Panc1 (cell line): ENCODE data around the gene RPP25. TPM values are rescaled to one million over a fixed set of nuclear protein-coding genes. Genes with fewer than 3 reads are reported as not detected.

Experiments used
- ATAC-seq: fragments of 200-7000 bp; cut with Tn5 transposase; 2 replicates; pipeline ENCODE4 v1.9.1; 2020; ENCODE audit warnings: mild to moderate bottlenecking, moderate library complexity
- BruUV-seq: library from RNA; stranded (reverse); fragments of 400-500 nt; replicated peaks from 2 replicates; lab custom pipeline; 2021; lab: Mats Ljungman, UMichigan
- CTCF ChIA-PET: fragments of 300-600 bp; sonication (Branson Sonifier 250); formaldehyde crosslinking; loops from one replicate; lab custom pipeline; 2022; ENCODE audit warnings: antibody characterized with exemption; lab: Charles Lee
- POLR2A ChIA-PET: fragments of 300-600 bp; sonication (Branson Sonifier 250); formaldehyde crosslinking; loops from one replicate; lab custom pipeline; 2022; ENCODE audit warnings: antibody characterized with exemption; lab: Charles Lee
- DNase-seq: peaks from one replicate; pipeline ENCODE4 v3.0.0-alpha.2; 2010; ENCODE audit warnings: low read depth, low spot score
- H3K27ac ChIP-seq: 2 replicates; pipeline ENCODE4 v1.5.1; 2011; ENCODE audit warnings: mild to moderate bottlenecking, low read length, inconsistent platforms
- H3K27me3 ChIP-seq: fragments of 200-500 bp; sonication (Bioruptor generic); 2 replicates; pipeline ENCODE4 v1.6.0; 2014; ENCODE audit warnings: low read length, inconsistent platforms; ENCODE audit not compliant: control insufficient read depth, insufficient read depth
- H3K36me3 ChIP-seq: fragments of 200-500 bp; sonication (Bioruptor generic); 2 replicates; pipeline ENCODE4 v1.5.1; 2014; ENCODE audit warnings: inconsistent platforms, mild to moderate bottlenecking, low read length, moderate library complexity; ENCODE audit not compliant: control insufficient read depth, insufficient read depth
- H3K4me1 ChIP-seq: 2 replicates; pipeline ENCODE4 v1.5.1; 2011; ENCODE audit warnings: inconsistent platforms, mild to moderate bottlenecking, low read length, moderate library complexity; ENCODE audit not compliant: control insufficient read depth, insufficient read depth
- H3K4me3 ChIP-seq, 2 experiments: 2 replicates each; pipeline ENCODE4 v1.5.1; 2011 to 2012; ENCODE audit warnings: low read depth in 2 of 2, low read length in 2 of 2, mild to moderate bottlenecking in 2 of 2, inconsistent platforms in 1 of 2, moderate library complexity in 1 of 2
- H3K9me3 ChIP-seq: fragments of 200-500 bp; sonication (Bioruptor generic); 2 replicates; pipeline ENCODE4 v1.5.1; 2014; ENCODE audit warnings: low read depth, mild to moderate bottlenecking, inconsistent platforms, low read length, moderate library complexity; ENCODE audit not compliant: control insufficient read depth, insufficient read depth
- POLR2AphosphoS5 ChIP-seq: IDR thresholded peaks from 2 replicates; pipeline ENCODE4 v1.6.1; 2012; ENCODE audit warnings: mild to moderate bottlenecking, low read depth, low read length, moderate library complexity
- SIN3A ChIP-seq: IDR thresholded peaks from 2 replicates; pipeline ENCODE4 v1.6.1; 2012; ENCODE audit warnings: low read depth, mild to moderate bottlenecking, low read length, moderate library complexity, borderline replicate concordance; ENCODE audit not compliant: insufficient read depth
- TCF7L2 ChIP-seq: IDR thresholded peaks from 2 replicates; pipeline ENCODE4 v1.6.1; 2011; ENCODE audit warnings: mild to moderate bottlenecking, low read depth, low read length, inconsistent platforms
- in situ Hi-C: cut with HindIII; loops from 2 replicates; pipeline ENCODE4 v1.10.0; 2016; ENCODE audit warnings: low sequenced_read_pairs, low pct_unique_long_range_greater_than_20kb
- intact Hi-C: fragments of 100-400 bp; cut with micrococcal nuclease; formaldehyde crosslinking; loops from one replicate; pipeline ENCODE4 v1.10.0; 2022; ENCODE audit not compliant: unreplicated experiment
- total RNA-seq: library from RNA; stranded (reverse); gene quantifications from one replicate; pipeline ENCODE4 v1.2.1, GENCODE V29; 2021; ENCODE audit not compliant: unreplicated experiment
- TF ChIP-seq, protein P1 (sequence below): fragments of 450-650 bp; IDR thresholded peaks from 2 replicates; pipeline ENCODE4 v1.5.1; 2017; ENCODE audit warnings: mild to moderate bottlenecking
- TF ChIP-seq, protein P2 (sequence below), 2 experiments: IDR thresholded peaks; 2 replicates each; pipeline ENCODE4 v1.6.1; 2011 to 2012; ENCODE audit warnings: low read depth in 2 of 2, control low read depth in 1 of 2, low read length in 1 of 2, mild to moderate bottlenecking in 1 of 2, moderate library complexity in 1 of 2; ENCODE audit not compliant: insufficient read depth in 1 of 2

The RPP25 gene
- total RNA-seq, 1 experiment from 2014 or later, result 40.1 TPM

DNA sequence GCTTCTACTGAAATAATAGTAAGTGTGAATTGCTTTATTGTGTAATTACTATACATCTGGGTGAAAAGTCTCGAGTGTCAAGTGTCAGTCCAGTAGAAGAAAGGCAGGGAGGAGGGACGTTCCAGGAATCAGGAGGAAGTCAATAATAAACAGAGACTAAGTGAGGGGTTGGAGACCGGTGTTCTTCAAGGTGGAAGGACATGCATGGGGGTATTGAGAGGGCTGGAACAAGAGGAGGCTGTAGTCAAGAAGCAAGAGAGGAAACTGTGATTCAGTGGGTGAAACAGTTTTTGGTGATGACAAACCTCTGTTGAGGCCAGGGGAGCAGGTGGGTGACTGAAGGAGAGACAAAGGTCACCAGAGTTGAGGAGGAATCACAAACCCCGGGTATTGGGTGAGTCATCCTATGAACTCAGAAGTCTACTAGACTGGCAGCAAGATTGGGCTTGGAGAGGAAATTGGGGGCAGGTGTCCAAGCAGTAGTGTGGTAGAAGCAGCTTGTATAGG is 27.2 kb upstream of the RPP25 start:
- Histone ChIP-seq H3K9me3 (no peaks in the 10 kb centered on the region), H3K27ac (no peak overlapping the region), H3K36me3 (no peaks in the 10 kb centered on the region), H3K4me3 (no peak overlapping the region), H3K27me3 (no peaks in the 10 kb centered on the region), H3K4me1 (no peaks in the 10 kb centered on the region)
- ChIA-PET CTCF (no interaction called here), POLR2A (no interaction called here)
- in situ Hi-C loops, result no loop called here
- no TSS peak for BruUV-seq
- intact Hi-C loops, result no loop called here
- no peak for DNase-seq
- TF ChIP-seq, protein P1, sequence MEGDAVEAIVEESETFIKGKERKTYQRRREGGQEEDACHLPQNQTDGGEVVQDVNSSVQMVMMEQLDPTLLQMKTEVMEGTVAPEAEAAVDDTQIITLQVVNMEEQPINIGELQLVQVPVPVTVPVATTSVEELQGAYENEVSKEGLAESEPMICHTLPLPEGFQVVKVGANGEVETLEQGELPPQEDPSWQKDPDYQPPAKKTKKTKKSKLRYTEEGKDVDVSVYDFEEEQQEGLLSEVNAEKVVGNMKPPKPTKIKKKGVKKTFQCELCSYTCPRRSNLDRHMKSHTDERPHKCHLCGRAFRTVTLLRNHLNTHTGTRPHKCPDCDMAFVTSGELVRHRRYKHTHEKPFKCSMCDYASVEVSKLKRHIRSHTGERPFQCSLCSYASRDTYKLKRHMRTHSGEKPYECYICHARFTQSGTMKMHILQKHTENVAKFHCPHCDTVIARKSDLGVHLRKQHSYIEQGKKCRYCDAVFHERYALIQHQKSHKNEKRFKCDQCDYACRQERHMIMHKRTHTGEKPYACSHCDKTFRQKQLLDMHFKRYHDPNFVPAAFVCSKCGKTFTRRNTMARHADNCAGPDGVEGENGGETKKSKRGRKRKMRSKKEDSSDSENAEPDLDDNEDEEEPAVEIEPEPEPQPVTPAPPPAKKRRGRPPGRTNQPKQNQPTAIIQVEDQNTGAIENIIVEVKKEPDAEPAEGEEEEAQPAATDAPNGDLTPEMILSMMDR, result no peak
- no peak for TF ChIP-seq SIN3A
- no peak for TF ChIP-seq POLR2AphosphoS5
- TF ChIP-seq TCF7L2, result no peak
- TF ChIP-seq, protein P2, sequence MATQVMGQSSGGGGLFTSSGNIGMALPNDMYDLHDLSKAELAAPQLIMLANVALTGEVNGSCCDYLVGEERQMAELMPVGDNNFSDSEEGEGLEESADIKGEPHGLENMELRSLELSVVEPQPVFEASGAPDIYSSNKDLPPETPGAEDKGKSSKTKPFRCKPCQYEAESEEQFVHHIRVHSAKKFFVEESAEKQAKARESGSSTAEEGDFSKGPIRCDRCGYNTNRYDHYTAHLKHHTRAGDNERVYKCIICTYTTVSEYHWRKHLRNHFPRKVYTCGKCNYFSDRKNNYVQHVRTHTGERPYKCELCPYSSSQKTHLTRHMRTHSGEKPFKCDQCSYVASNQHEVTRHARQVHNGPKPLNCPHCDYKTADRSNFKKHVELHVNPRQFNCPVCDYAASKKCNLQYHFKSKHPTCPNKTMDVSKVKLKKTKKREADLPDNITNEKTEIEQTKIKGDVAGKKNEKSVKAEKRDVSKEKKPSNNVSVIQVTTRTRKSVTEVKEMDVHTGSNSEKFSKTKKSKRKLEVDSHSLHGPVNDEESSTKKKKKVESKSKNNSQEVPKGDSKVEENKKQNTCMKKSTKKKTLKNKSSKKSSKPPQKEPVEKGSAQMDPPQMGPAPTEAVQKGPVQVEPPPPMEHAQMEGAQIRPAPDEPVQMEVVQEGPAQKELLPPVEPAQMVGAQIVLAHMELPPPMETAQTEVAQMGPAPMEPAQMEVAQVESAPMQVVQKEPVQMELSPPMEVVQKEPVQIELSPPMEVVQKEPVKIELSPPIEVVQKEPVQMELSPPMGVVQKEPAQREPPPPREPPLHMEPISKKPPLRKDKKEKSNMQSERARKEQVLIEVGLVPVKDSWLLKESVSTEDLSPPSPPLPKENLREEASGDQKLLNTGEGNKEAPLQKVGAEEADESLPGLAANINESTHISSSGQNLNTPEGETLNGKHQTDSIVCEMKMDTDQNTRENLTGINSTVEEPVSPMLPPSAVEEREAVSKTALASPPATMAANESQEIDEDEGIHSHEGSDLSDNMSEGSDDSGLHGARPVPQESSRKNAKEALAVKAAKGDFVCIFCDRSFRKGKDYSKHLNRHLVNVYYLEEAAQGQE (IDR thresholded peaks at IDR 0.05; ENCODE audit: insufficient read depth in 1 of 2, low read depth in 2 of 2, low read length in 1 of 2), result no peak
- ATAC-seq, result no peak

DNA sequence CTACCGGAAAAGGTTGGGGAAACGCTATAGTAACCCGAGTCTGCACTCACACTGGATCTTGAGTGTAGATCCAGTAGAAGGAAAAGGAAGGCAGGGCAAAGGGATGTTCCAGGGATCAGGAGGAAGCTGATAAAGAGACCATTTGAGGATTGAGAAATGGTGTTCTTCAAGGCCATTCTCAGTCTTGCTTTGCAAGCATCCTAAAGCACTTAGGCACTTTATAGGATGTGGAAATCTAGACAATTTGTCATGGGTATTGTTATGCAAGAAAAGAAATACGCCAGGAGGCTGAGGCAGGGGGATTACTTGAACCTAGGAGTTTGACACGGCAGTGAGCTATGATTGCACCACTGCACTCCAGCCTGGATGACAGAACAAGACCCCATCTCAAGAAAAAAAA is 25.6 kb upstream of the RPP25 start:
- in situ Hi-C loops, result no loop called here

More for the DNA sequence above, 25.6 kb upstream of the RPP25 start:
- ChIA-PET CTCF (interaction anchor here (0.6 to 0.7 kb wide), 2 partner anchors 175 to 394 kb away, joined by 8 to 9 read pairs; no protein-coding TSS in a partner anchor), POLR2A (interaction anchor here (0.6 to 0.9 kb wide), 3 partner anchors 25 to 52 kb away, joined by 3 to 11 read pairs (median 10); no protein-coding TSS in a partner anchor)
- Histone ChIP-seq H3K4me1 (no peaks in the 10 kb centered on the region), H3K27ac (no peak overlapping the region), H3K36me3 (no peaks in the 10 kb centered on the region), H3K27me3 (no peaks in the 10 kb centered on the region), H3K4me3 (no peak overlapping the region), H3K9me3 (no peaks in the 10 kb centered on the region)
- intact Hi-C loops, result no loop called here
- BruUV-seq, result no TSS peak
- no peak for DNase-seq
- no peak for ATAC-seq
- TF ChIP-seq, protein P2 (IDR thresholded peaks at IDR 0.05; ENCODE audit: insufficient read depth in 1 of 2, low read depth in 2 of 2, low read length in 1 of 2), result no peak
- TF ChIP-seq, protein P1, result no peak
- TF ChIP-seq TCF7L2 (no peak), SIN3A (no peak)
